ENCODE measurements around the gene GRID2. TPM values are rescaled to one million over a fixed set of nuclear protein-coding genes. Genes with fewer than 3 reads are reported as not detected.

GRID2 gene
- total RNA-seq, 4 donors from 2014 or later, result 0.63 TPM; not detected in 3

- no peaks in the 10 kb centered on the region for H3K36me3 ChIP-seq
- H3K4me3 ChIP-seq, result no peak overlapping the region
- H3K4me1 ChIP-seq, result peaks cover 0 to 4% (median 0%) of the 10 kb centered on the region in 4 donors
- H3K27ac ChIP-seq, result no peak overlapping the region
- 81 to 89% methylated on average over 3 of the region's 3 CpGs for WGBS, 2 donors
- no peak for DNase-seq (ENCODE audit: low spot score in 2 of 2)
- no peaks in the 10 kb centered on the region for H3K27me3 ChIP-seq
- TF ChIP-seq CTCF (IDR thresholded peaks at IDR 0.05) (no peak), POLR2A (IDR thresholded peaks at IDR 0.05) (no peak), EP300 (IDR thresholded peaks at IDR 0.05) (no peak)
- no peaks in the 10 kb centered on the region for H3K9me3 ChIP-seq
These were observed 1344.5 kb downstream of the GRID2 start for GRCh38 chr4:93648258-93648657.

- Histone ChIP-seq H3K36me3 (no peaks in the 10 kb centered on the region), H3K27ac (no peak overlapping the region), H3K4me1 (peaks cover 0 to 4% (median 0%) of the 10 kb centered on the region in 4 donors), H3K9me3 (no peaks in the 10 kb centered on the region), H3K27me3 (no peaks in the 10 kb centered on the region), H3K4me3 (no peak overlapping the region)
- DNase-seq (ENCODE audit: low spot score in 2 of 2), result no peak
- TF ChIP-seq EP300 (IDR thresholded peaks at IDR 0.05), result no peak
- no peak for TF ChIP-seq CTCF (IDR thresholded peaks at IDR 0.05)
- TF ChIP-seq POLR2A (IDR thresholded peaks at IDR 0.05), result no peak
These were observed 1346.1 kb downstream of the GRID2 start for GRCh38 chr4:93649828-93650227.

GRCh38 chr4:93654211-93654610 lies 1350.4 kb downstream of the GRID2 start:
- Histone ChIP-seq H3K27ac (no peak overlapping the region), H3K36me3 (no peaks in the 10 kb centered on the region), H3K27me3 (no peaks in the 10 kb centered on the region), H3K9me3 (no peaks in the 10 kb centered on the region), H3K4me3 (no peak overlapping the region), H3K4me1 (peaks cover 0 to 4% (median 0%) of the 10 kb centered on the region in 4 donors)
- TF ChIP-seq CTCF (IDR thresholded peaks at IDR 0.05) (no peak), POLR2A (IDR thresholded peaks at IDR 0.05) (no peak), EP300 (IDR thresholded peaks at IDR 0.05) (no peak)
- 61 to 80% methylated on average over 1 of the region's 1 CpG for WGBS, 2 donors
- DNase-seq (ENCODE audit: low spot score in 2 of 2), result no peak

- Histone ChIP-seq H3K9me3 (no peaks in the 10 kb centered on the region), H3K27me3 (no peaks in the 10 kb centered on the region), H3K4me3 (no peak overlapping the region), H3K27ac (no peak overlapping the region), H3K36me3 (no peaks in the 10 kb centered on the region), H3K4me1 (peaks cover 0 to 4% (median 0%) of the 10 kb centered on the region in 4 donors)
- TF ChIP-seq CTCF (IDR thresholded peaks at IDR 0.05) (no peak), EP300 (IDR thresholded peaks at IDR 0.05) (no peak), POLR2A (IDR thresholded peaks at IDR 0.05) (no peak)
- DNase-seq (ENCODE audit: low spot score in 2 of 2), result no peak
- 85 to 86% methylated on average over 2 of the region's 2 CpGs for WGBS, 2 donors
These were observed 1353.8 kb downstream of the GRID2 start for GRCh38 chr4:93657527-93657926.

- Histone ChIP-seq H3K27ac (no peak overlapping the region), H3K36me3 (no peaks in the 10 kb centered on the region), H3K4me1 (no peaks in the 10 kb centered on the region), H3K9me3 (no peaks in the 10 kb centered on the region), H3K4me3 (no peak overlapping the region), H3K27me3 (no peaks in the 10 kb centered on the region)
- WGBS, 2 donors, result 77 to 95% methylated on average over 3 of the region's 3 CpGs
- no peak for DNase-seq (ENCODE audit: low spot score in 2 of 2)
- TF ChIP-seq CTCF (IDR thresholded peaks at IDR 0.05) (no peak), EP300 (IDR thresholded peaks at IDR 0.05) (no peak), POLR2A (IDR thresholded peaks at IDR 0.05) (no peak)
These were observed 1354.7 kb downstream of the GRID2 start for GRCh38 chr4:93658443-93658842.

All from tibial nerve (tissue), 4 donors.